Activated naive CD8-positive, alpha-beta T cell treated with anti-CD3 and anti-CD28 coated beads, Interleukin-2, amount 10 ng/mL, durations not matched to agents 7 days and 5 days (primary cell): Measurements from ENCODE around the gene MIOS. TPM values are rescaled to one million over a fixed set of nuclear protein-coding genes. Genes with fewer than 3 reads are reported as not detected.

Source experiments
- ATAC-seq: fragments of 150-1000 bp; cut with Tn5 transposase; one replicate; pipeline ENCODE4 v1.10.0; 2021; ENCODE audit warnings: low read depth, moderate library complexity
- POLR2A ChIA-PET: fragments of 350-600 bp; sonication (Branson Sonifier 250); formaldehyde crosslinking; loops from one replicate; lab custom pipeline; 2021; ENCODE audit warnings: antibody characterized with exemption; lab: Charles Lee
- DNase-seq: peaks from one replicate; pipeline ENCODE4 v3.0.0; 2021
- H3K27ac Mint-ChIP-seq: one replicate; pipeline ENCODE4 v1.8.0; 2022; ENCODE audit warnings: mild to moderate bottlenecking, mixed read lengths
- H3K27me3 Mint-ChIP-seq: one replicate; pipeline ENCODE4 v1.8.0; 2022; ENCODE audit warnings: mild to moderate bottlenecking, moderate library complexity, mixed read lengths
- H3K36me3 Mint-ChIP-seq: one replicate; pipeline ENCODE4 v1.8.0; 2021; ENCODE audit warnings: mild to moderate bottlenecking, mixed read lengths
- H3K4me1 Mint-ChIP-seq: one replicate; pipeline ENCODE4 v1.8.0; 2021; ENCODE audit warnings: mixed read lengths
- H3K4me3 Mint-ChIP-seq: one replicate; pipeline ENCODE4 v1.8.0; 2022; ENCODE audit warnings: mild to moderate bottlenecking, moderate library complexity, mixed read lengths
- H3K9me3 Mint-ChIP-seq: one replicate; pipeline ENCODE4 v1.8.0; 2021; ENCODE audit warnings: mixed read lengths
- total RNA-seq, 2 experiments: library from RNA; stranded (reverse); gene quantifications; one replicate each; pipeline ENCODE4 v1.2.3, GENCODE V29; 2021

MIOS gene
- total RNA-seq, result 10 to 100 TPM; 42.0 to 42.1 TPM

GRCh38 chr7:7566651-7567611, at the start of gene MIOS:
TSS of gene MIOS (plus strand) at chr7:7566884. CDS start at chr7:7572476, 5,592 bp downstream.
- Mint-ChIP-seq H3K9me3 (no peaks in the 10 kb centered on the region), H3K27me3 (no peaks in the 10 kb centered on the region), H3K27ac (peak within 1 kb of the TSS; percentile 87), H3K36me3 (peaks cover 12% of the 10 kb centered on the region), H3K4me3 (peak within 1 kb of the TSS; percentile 82), H3K4me1 (peaks cover 24% of the 10 kb centered on the region)
- POLR2A ChIA-PET, result interaction anchor here (1.0 to 2.1 kb wide), 3 partner anchors 74 to 385 kb away, joined by 3 to 14 read pairs (median 4); partner anchors contain the start of genes C1GALT1 and UMAD1
- DNase-seq (peak; percentile 90), ATAC-seq (peak; percentile 86)

GRCh38 chr7:7517754-7518153, 48.9 kb upstream of the MIOS start:
- Mint-ChIP-seq H3K27me3 (peaks cover 3% of the 10 kb centered on the region), H3K27ac (no peak overlapping the region), H3K9me3 (no peaks in the 10 kb centered on the region), H3K4me3 (no peak overlapping the region), H3K36me3 (peaks cover 2% of the 10 kb centered on the region), H3K4me1 (peaks cover 8% of the 10 kb centered on the region)
- no peak for ATAC-seq
- DNase-seq, result no peak
- POLR2A ChIA-PET, result no interaction called here

GRCh38 chr7:7519056-7519455, 47.6 kb upstream of the MIOS start:
- peaks cover 2% of the 10 kb centered on the region for H3K36me3 Mint-ChIP-seq
- H3K4me3 Mint-ChIP-seq, result no peak overlapping the region
- H3K27me3 Mint-ChIP-seq, result peaks cover 3% of the 10 kb centered on the region
- peaks cover 8% of the 10 kb centered on the region for H3K4me1 Mint-ChIP-seq
- no peak overlapping the region for H3K27ac Mint-ChIP-seq
- POLR2A ChIA-PET, result no interaction called here
- no peaks in the 10 kb centered on the region for H3K9me3 Mint-ChIP-seq
- no peak for DNase-seq
- no peak for ATAC-seq

- POLR2A ChIA-PET, result no interaction called here
- Mint-ChIP-seq H3K27ac (no peak overlapping the region), H3K4me3 (no peak overlapping the region), H3K36me3 (peaks cover 2% of the 10 kb centered on the region), H3K4me1 (peaks cover 8% of the 10 kb centered on the region), H3K9me3 (no peaks in the 10 kb centered on the region), H3K27me3 (peaks cover 3% of the 10 kb centered on the region)
- ATAC-seq (no peak), DNase-seq (no peak)
Measured at GRCh38 chr7:7519528-7519927, 47.2 kb upstream of the MIOS start.

GRCh38 chr7:7521259-7521658, 45.4 kb upstream of the MIOS start:
- Mint-ChIP-seq H3K4me1 (peaks cover 8% of the 10 kb centered on the region), H3K27me3 (peaks cover 3% of the 10 kb centered on the region), H3K4me3 (no peak overlapping the region), H3K27ac (no peak overlapping the region), H3K36me3 (peaks cover 2% of the 10 kb centered on the region), H3K9me3 (no peaks in the 10 kb centered on the region)
- POLR2A ChIA-PET, result no interaction called here
- DNase-seq, result no peak
- peak; percentile 60 for ATAC-seq

- ATAC-seq (no peak), DNase-seq (no peak)
- no peak overlapping the region for H3K4me3 Mint-ChIP-seq
- peaks cover 2% of the 10 kb centered on the region for H3K36me3 Mint-ChIP-seq
- peaks cover 3% of the 10 kb centered on the region for H3K27me3 Mint-ChIP-seq
- POLR2A ChIA-PET, result no interaction called here
- no peak overlapping the region for H3K27ac Mint-ChIP-seq
- H3K9me3 Mint-ChIP-seq, result no peaks in the 10 kb centered on the region
- peaks cover 8% of the 10 kb centered on the region for H3K4me1 Mint-ChIP-seq
Measured at GRCh38 chr7:7522421-7522820, 44.3 kb upstream of the MIOS start.

GRCh38 chr7:7524121-7524520, 42.6 kb upstream of the MIOS start:
- POLR2A ChIA-PET, result no interaction called here
- no peak overlapping the region for H3K4me3 Mint-ChIP-seq

GRCh38 chr7:7526006-7526405, 40.7 kb upstream of the MIOS start:
- Mint-ChIP-seq H3K9me3 (no peaks in the 10 kb centered on the region), H3K36me3 (peaks cover 2% of the 10 kb centered on the region), H3K27me3 (peaks cover 3% of the 10 kb centered on the region), H3K4me3 (no peak overlapping the region), H3K27ac (no peak overlapping the region), H3K4me1 (peaks cover 7% of the 10 kb centered on the region)
- ATAC-seq (no peak), DNase-seq (no peak)
- POLR2A ChIA-PET, result no interaction called here

More at GRCh38 chr7:7524121-7524520, 42.6 kb upstream of the MIOS start:
- peaks cover 8% of the 10 kb centered on the region for H3K4me1 Mint-ChIP-seq
- peaks cover 2% of the 10 kb centered on the region for H3K36me3 Mint-ChIP-seq
- H3K27ac Mint-ChIP-seq, result no peak overlapping the region
- H3K27me3 Mint-ChIP-seq, result peaks cover 3% of the 10 kb centered on the region
- DNase-seq (no peak), ATAC-seq (no peak)
- H3K9me3 Mint-ChIP-seq, result no peaks in the 10 kb centered on the region

- Mint-ChIP-seq H3K36me3 (peaks cover 2% of the 10 kb centered on the region), H3K4me3 (no peak overlapping the region), H3K4me1 (no peaks in the 10 kb centered on the region), H3K27me3 (peaks cover 3% of the 10 kb centered on the region), H3K27ac (no peak overlapping the region), H3K9me3 (no peaks in the 10 kb centered on the region)
- no peak for ATAC-seq
- DNase-seq, result no peak
- POLR2A ChIA-PET, result no interaction called here
Measured at GRCh38 chr7:7527047-7527446, 39.6 kb upstream of the MIOS start.

GRCh38 chr7:7529328-7529727, 37.4 kb upstream of the MIOS start:
- H3K9me3 Mint-ChIP-seq, result peaks cover 4% of the 10 kb centered on the region
- no peak for DNase-seq
- no peaks in the 10 kb centered on the region for H3K36me3 Mint-ChIP-seq
- peaks cover 12% of the 10 kb centered on the region for H3K27me3 Mint-ChIP-seq
- POLR2A ChIA-PET, result no interaction called here
- no peak overlapping the region for H3K4me3 Mint-ChIP-seq
- H3K27ac Mint-ChIP-seq, result no peak overlapping the region
- no peak for ATAC-seq
- H3K4me1 Mint-ChIP-seq, result no peaks in the 10 kb centered on the region

- Mint-ChIP-seq H3K4me3 (no peak overlapping the region), H3K9me3 (peaks cover 4% of the 10 kb centered on the region), H3K27me3 (peaks cover 12% of the 10 kb centered on the region), H3K4me1 (no peaks in the 10 kb centered on the region), H3K27ac (no peak overlapping the region), H3K36me3 (no peaks in the 10 kb centered on the region)
- ATAC-seq (no peak), DNase-seq (no peak)
- POLR2A ChIA-PET, result no interaction called here
Measured at GRCh38 chr7:7533831-7534430, 32.8 kb upstream of the MIOS start.

- DNase-seq (no peak), ATAC-seq (no peak)
- Mint-ChIP-seq H3K27me3 (peaks cover 9% of the 10 kb centered on the region), H3K9me3 (peaks cover 4% of the 10 kb centered on the region), H3K36me3 (no peaks in the 10 kb centered on the region), H3K4me1 (no peaks in the 10 kb centered on the region), H3K27ac (no peak within 1 kb of the TSS), H3K4me3 (no peak within 1 kb of the TSS)
- POLR2A ChIA-PET, result no interaction called here
Measured at GRCh38 chr7:7535691-7536090, 31.0 kb upstream of the MIOS start, which contains the start of gene COL28A1. TSS of gene COL28A1 (minus strand) at chr7:7535873. CDS start at chr7:7532875, 2,998 bp downstream.

GRCh38 chr7:7536396-7537019, 30.2 kb upstream of the MIOS start:
- ATAC-seq (no peak), DNase-seq (no peak)
- H3K4me3 Mint-ChIP-seq, result no peak overlapping the region
- POLR2A ChIA-PET, result no interaction called here
- no peak overlapping the region for H3K27ac Mint-ChIP-seq
- peaks cover 9% of the 10 kb centered on the region for H3K27me3 Mint-ChIP-seq
- H3K4me1 Mint-ChIP-seq, result peaks cover under 1% of the 10 kb centered on the region
- peaks cover 4% of the 10 kb centered on the region for H3K9me3 Mint-ChIP-seq
- no peaks in the 10 kb centered on the region for H3K36me3 Mint-ChIP-seq
